Measurements from ENCODE around the gene LAD1.

LAD1 gene

GRCh38 chr1:201404722-201405483 lies 5.8 kb upstream of the LAD1 start:
- no peak overlapping the region for H3K27ac ChIP-seq (replicated peaks)
- TF ChIP-seq REST (IDR thresholded peaks at IDR 0.05; ENCODE audit: insufficient replicate concordance, low read depth) (no peak), POLR2AphosphoS5 (IDR thresholded peaks at IDR 0.05; ENCODE audit: low read depth) (no peak), GABPA (IDR thresholded peaks at IDR 0.05; ENCODE audit: low read depth) (no peak), CTCF (IDR thresholded peaks at IDR 0.05; ENCODE audit: insufficient read depth, low read length) (no peak), SPI1 (IDR thresholded peaks at IDR 0.05; ENCODE audit: borderline replicate concordance, low read depth) (no peak)
- H3K27me3 ChIP-seq (ENCODE audit: insufficient read depth, poor library complexity, severe bottlenecking) = peaks cover 16% of the 10 kb centered on the region
- no peak overlapping the region for H3K4me3 ChIP-seq (replicated peaks; ENCODE audit: insufficient read depth, low read length)
- no peak for DNase-seq (ENCODE audit: low read depth in 1 of 2, low spot score in 1 of 2)

GRCh38 chr1:201404055-201404454 lies 4.9 kb upstream of the LAD1 start:
- Histone ChIP-seq H3K4me3 (replicated peaks; ENCODE audit: insufficient read depth, low read length) (no peak overlapping the region), H3K27me3 (ENCODE audit: insufficient read depth, poor library complexity, severe bottlenecking) (peaks cover 20% of the 10 kb centered on the region), H3K27ac (replicated peaks) (no peak overlapping the region)
- no peak for TF ChIP-seq POLR2AphosphoS5 (IDR thresholded peaks at IDR 0.05; ENCODE audit: low read depth)
- no peak for TF ChIP-seq REST (IDR thresholded peaks at IDR 0.05; ENCODE audit: insufficient replicate concordance, low read depth)
- TF ChIP-seq SPI1 (IDR thresholded peaks at IDR 0.05; ENCODE audit: borderline replicate concordance, low read depth) = no peak
- no peak for TF ChIP-seq CTCF (IDR thresholded peaks at IDR 0.05; ENCODE audit: insufficient read depth, low read length)
- TF ChIP-seq GABPA (IDR thresholded peaks at IDR 0.05; ENCODE audit: low read depth) = no peak
- DNase-seq (ENCODE audit: low read depth in 1 of 2, low spot score in 1 of 2) = no peak

- Histone ChIP-seq H3K27me3 (ENCODE audit: insufficient read depth, poor library complexity, severe bottlenecking) (peaks cover 20% of the 10 kb centered on the region), H3K27ac (replicated peaks) (no peak overlapping the region), H3K4me3 (replicated peaks; ENCODE audit: insufficient read depth, low read length) (no peak overlapping the region)
- no peak for TF ChIP-seq SPI1 (IDR thresholded peaks at IDR 0.05; ENCODE audit: borderline replicate concordance, low read depth)
- TF ChIP-seq REST (IDR thresholded peaks at IDR 0.05; ENCODE audit: insufficient replicate concordance, low read depth) = no peak
- no peak for TF ChIP-seq GABPA (IDR thresholded peaks at IDR 0.05; ENCODE audit: low read depth)
- no peak for DNase-seq (ENCODE audit: low read depth in 1 of 2, low spot score in 1 of 2)
Measured at GRCh38 chr1:201403359-201403758, 4.2 kb upstream of the LAD1 start.
